HL-60 (cell line): Measurements from ENCODE around the gene CPSF4.

Source experiments
- GABPA ChIP-seq: IDR thresholded peaks from 2 replicates; pipeline ENCODE4 v1.6.1; 2012; ENCODE audit warnings: low read depth
- POLR2AphosphoS5 ChIP-seq: IDR thresholded peaks from 2 replicates; pipeline ENCODE4 v1.6.1; 2012; ENCODE audit warnings: low read depth
- TF ChIP-seq, protein P1 (sequence below): IDR thresholded peaks from one replicate; pipeline ENCODE4 v1.5.1; 2011; ENCODE audit warnings: low read length, control low read depth, inconsistent platforms; ENCODE audit not compliant: insufficient read depth

DNA sequence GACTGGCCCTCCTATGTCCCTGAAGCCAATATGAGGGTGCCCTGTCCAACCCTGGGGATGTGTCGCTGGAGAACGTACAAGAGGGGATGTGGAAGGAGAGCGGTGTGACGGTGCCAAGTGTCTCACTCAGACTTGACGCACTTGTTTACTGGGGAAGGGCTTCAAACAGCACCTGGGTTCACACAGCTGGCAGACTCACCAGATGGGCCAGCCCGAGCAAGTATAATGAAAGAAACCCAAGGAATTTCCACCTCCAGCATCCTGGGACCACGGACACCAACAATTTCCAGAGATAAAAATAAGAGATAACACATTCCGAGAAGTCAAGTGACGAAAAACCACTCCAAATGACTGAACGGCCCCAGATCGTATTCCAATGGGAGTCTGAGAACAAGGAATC, 21.9 kb downstream of the CPSF4 start:
- TF ChIP-seq POLR2AphosphoS5 (no peak), GABPA (no peak)
- TF ChIP-seq, protein P1, sequence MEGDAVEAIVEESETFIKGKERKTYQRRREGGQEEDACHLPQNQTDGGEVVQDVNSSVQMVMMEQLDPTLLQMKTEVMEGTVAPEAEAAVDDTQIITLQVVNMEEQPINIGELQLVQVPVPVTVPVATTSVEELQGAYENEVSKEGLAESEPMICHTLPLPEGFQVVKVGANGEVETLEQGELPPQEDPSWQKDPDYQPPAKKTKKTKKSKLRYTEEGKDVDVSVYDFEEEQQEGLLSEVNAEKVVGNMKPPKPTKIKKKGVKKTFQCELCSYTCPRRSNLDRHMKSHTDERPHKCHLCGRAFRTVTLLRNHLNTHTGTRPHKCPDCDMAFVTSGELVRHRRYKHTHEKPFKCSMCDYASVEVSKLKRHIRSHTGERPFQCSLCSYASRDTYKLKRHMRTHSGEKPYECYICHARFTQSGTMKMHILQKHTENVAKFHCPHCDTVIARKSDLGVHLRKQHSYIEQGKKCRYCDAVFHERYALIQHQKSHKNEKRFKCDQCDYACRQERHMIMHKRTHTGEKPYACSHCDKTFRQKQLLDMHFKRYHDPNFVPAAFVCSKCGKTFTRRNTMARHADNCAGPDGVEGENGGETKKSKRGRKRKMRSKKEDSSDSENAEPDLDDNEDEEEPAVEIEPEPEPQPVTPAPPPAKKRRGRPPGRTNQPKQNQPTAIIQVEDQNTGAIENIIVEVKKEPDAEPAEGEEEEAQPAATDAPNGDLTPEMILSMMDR, result no peak
